ENCODE data around the gene AQP12A. TPM values are rescaled to one million over a fixed set of nuclear protein-coding genes. Genes with fewer than 3 reads are reported as not detected.

The AQP12A gene
- total and polyA plus RNA-seq, 2 donors, result 0.34 TPM; not detected in 1

DNA sequence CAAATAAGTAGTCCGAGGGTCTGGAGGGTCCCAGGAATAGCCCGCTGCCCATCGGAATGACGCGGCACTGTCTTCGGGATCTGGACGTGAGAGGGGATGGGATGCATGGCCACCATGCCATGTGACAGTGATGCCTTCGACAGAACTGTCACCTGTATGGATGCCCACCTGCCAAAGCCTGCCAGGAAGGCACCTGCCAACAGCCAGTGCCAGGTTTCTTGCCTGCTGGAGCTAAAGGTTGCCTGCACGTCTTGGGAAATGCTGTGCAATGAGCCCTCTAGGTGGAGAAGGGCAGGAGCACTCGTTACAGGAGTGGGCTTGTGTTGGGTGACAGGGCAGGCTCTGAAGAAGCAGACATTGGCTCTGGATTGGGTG is 45.9 kb upstream of the AQP12A start:
- WGBS, result 93% methylated on average over 10 of the region's 10 CpGs

DNA sequence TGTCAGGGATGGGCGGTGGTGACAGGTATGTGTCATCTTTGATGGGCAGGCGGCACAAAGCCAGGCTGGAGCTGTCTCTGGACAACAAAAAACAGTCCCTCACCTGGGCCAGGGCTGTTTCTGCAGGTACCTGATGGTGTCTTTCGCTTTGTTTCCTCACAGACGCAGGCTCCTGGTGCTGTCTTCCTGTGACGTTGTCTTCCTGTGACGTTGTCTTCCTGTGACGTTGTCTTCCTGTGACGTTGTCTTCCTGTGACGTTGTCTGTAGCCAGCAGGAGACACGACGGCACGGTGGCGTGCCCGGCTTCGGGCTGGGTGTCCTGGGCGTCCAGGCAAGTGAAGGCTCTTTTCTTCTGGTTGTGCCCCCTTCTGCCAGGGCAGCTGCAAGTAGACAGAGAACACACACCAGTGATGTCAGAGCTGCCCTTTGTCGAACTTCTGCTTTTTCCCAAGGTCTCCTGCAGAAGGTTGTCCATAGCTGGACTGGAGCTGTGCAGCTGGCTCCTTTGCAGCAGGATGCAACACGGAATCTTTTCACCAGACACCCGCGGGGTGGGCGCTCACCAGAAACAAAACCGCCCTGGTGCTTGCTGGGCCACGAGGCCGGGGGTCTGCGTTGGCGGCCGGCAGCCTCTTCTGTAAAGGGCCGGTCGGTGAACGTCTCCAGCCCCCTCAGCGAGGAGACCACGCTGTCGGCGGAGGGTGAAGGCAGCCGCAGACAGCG is 45.3 kb upstream of the AQP12A start:
- Histone ChIP-seq H3K36me3 (ENCODE audit: control insufficient read depth in 2 of 2, insufficient read depth in 2 of 2, low read length in 1 of 2) (no peaks in the 10 kb centered on the region), H3K4me1 (ENCODE audit: control insufficient read depth in 2 of 2, insufficient read depth in 2 of 2, low read length in 2 of 2) (peaks cover 0 to 2% of the 10 kb centered on the region in 2 donors), H3K27ac (ENCODE audit: low read depth in 1 of 2, low read length in 1 of 2) (no peak overlapping the region), H3K9me3 (ENCODE audit: control insufficient read depth in 2 of 2, insufficient read depth in 1 of 2, low read length in 1 of 2) (peaks cover 4 to 19% of the 10 kb centered on the region in 2 donors), H3K27me3 (ENCODE audit: control insufficient read depth in 2 of 2, insufficient read depth in 1 of 2, low read length in 1 of 2) (peaks cover 0 to 38% of the 10 kb centered on the region in 2 donors), H3K4me3 (ENCODE audit: low read length in 2 of 2) (no peak overlapping the region)
- DNase-seq (ENCODE audit: low read depth in 6 of 9, low spot score in 9 of 9), result no peak
- 87% methylated on average over 36 of the region's 36 CpGs for WGBS

More for the DNA sequence above, 45.9 kb upstream of the AQP12A start:
- H3K27ac ChIP-seq (ENCODE audit: low read depth in 1 of 2, low read length in 1 of 2), result no peak overlapping the region
- H3K4me3 ChIP-seq (ENCODE audit: low read length in 2 of 2), result no peak overlapping the region
- peaks cover 4 to 17% of the 10 kb centered on the region in 2 donors for H3K9me3 ChIP-seq (ENCODE audit: control insufficient read depth in 2 of 2, insufficient read depth in 1 of 2, low read length in 1 of 2)
- H3K4me1 ChIP-seq (ENCODE audit: control insufficient read depth in 2 of 2, insufficient read depth in 2 of 2, low read length in 2 of 2), result peaks cover 0 to 2% of the 10 kb centered on the region in 2 donors
- no peaks in the 10 kb centered on the region for H3K36me3 ChIP-seq (ENCODE audit: control insufficient read depth in 2 of 2, insufficient read depth in 2 of 2, low read length in 1 of 2)
- no peak for DNase-seq (ENCODE audit: low read depth in 6 of 9, low spot score in 9 of 9)
- peaks cover 0 to 38% of the 10 kb centered on the region in 2 donors for H3K27me3 ChIP-seq (ENCODE audit: control insufficient read depth in 2 of 2, insufficient read depth in 1 of 2, low read length in 1 of 2)

DNA sequence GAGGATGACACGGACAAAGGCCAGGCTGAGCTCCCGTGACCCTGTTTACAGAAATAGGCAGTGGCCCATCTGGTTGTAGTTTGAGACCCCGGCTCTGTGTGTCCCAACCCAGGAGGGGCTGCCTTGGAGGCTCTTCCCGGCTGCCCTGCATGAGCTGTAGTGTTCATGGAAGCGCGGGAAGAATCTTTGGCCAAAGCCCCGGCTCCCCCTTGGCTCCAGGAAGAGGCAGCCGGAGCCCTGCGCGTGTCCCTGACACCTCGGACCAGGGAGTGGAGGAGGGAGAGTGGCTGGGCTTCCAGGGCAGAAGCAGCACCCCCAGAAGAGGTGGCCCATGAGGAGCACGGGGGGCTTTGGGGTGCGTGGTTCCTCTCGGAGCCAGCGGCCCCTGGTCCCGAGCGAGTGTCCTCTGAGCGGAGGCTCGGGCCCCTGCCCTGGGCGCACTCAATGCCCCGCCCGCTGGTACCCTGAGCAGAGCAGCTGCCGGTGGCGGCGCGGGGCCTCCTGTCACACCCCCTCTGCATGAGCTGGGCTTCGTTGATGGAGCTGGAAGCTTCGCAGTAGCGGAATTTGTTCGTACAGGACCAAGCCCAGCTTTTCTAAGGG is 44.7 kb upstream of the AQP12A start:
- peaks cover 0 to 2% of the 10 kb centered on the region in 2 donors for H3K4me1 ChIP-seq (ENCODE audit: control insufficient read depth in 2 of 2, insufficient read depth in 2 of 2, low read length in 2 of 2)
- no peak for DNase-seq (ENCODE audit: low read depth in 6 of 9, low spot score in 9 of 9)
- H3K4me3 ChIP-seq (ENCODE audit: low read length in 2 of 2), result no peak overlapping the region
- peaks cover 0 to 38% of the 10 kb centered on the region in 2 donors for H3K27me3 ChIP-seq (ENCODE audit: control insufficient read depth in 2 of 2, insufficient read depth in 1 of 2, low read length in 1 of 2)
- WGBS, result 89% methylated on average over 30 of the region's 30 CpGs
- no peak overlapping the region for H3K27ac ChIP-seq (ENCODE audit: low read depth in 1 of 2, low read length in 1 of 2)
- H3K36me3 ChIP-seq (ENCODE audit: control insufficient read depth in 2 of 2, insufficient read depth in 2 of 2, low read length in 1 of 2), result no peaks in the 10 kb centered on the region
- H3K9me3 ChIP-seq (ENCODE audit: control insufficient read depth in 2 of 2, insufficient read depth in 1 of 2, low read length in 1 of 2), result peaks cover 3 to 16% of the 10 kb centered on the region in 2 donors

DNA sequence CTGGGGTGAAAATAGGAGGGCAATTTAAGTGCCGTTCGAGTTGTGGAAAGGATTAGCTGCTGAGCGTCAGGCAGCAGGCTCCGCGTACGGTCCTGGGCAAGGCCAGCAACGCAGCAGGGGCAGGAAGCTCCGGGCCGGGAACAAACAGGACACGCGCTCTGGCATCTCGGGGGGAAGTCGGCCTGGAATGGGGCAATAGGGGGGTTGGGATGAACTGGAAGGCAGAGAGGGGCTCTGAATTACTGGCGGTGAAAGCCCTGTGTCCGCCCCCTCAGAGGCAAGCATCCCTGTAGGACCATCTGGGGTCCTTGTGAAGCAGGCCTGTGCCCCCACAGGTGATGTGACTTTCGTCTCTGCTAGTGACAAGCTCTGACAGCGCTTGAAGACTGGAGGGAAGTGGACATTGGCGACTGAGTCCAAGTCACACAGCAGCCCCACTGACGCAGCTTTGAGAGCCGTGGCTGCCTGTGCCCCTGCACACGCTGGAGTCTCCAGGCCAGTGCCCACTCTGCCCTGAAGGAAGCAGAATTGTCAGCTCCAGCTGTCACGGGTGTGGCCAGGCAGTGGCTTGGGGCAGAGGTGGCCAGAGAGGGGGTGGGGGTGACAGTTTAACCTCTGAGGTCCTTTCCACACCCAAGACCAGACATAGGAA is 44.0 kb upstream of the AQP12A start:
- peaks cover 0 to 2% of the 10 kb centered on the region in 2 donors for H3K4me1 ChIP-seq (ENCODE audit: control insufficient read depth in 2 of 2, insufficient read depth in 2 of 2, low read length in 2 of 2)
- H3K9me3 ChIP-seq (ENCODE audit: control insufficient read depth in 2 of 2, insufficient read depth in 1 of 2, low read length in 1 of 2), result peaks cover 2 to 9% of the 10 kb centered on the region in 2 donors
- WGBS, result 84% methylated on average over 22 of the region's 22 CpGs
- no peak overlapping the region for H3K4me3 ChIP-seq (ENCODE audit: low read length in 2 of 2)
- no peak for DNase-seq (ENCODE audit: low read depth in 6 of 9, low spot score in 9 of 9)
- H3K27me3 ChIP-seq (ENCODE audit: control insufficient read depth in 2 of 2, insufficient read depth in 1 of 2, low read length in 1 of 2), result peaks cover 0 to 38% of the 10 kb centered on the region in 2 donors
- H3K36me3 ChIP-seq (ENCODE audit: control insufficient read depth in 2 of 2, insufficient read depth in 2 of 2, low read length in 1 of 2), result no peaks in the 10 kb centered on the region
- H3K27ac ChIP-seq (ENCODE audit: low read depth in 1 of 2, low read length in 1 of 2), result no peak overlapping the region

DNA sequence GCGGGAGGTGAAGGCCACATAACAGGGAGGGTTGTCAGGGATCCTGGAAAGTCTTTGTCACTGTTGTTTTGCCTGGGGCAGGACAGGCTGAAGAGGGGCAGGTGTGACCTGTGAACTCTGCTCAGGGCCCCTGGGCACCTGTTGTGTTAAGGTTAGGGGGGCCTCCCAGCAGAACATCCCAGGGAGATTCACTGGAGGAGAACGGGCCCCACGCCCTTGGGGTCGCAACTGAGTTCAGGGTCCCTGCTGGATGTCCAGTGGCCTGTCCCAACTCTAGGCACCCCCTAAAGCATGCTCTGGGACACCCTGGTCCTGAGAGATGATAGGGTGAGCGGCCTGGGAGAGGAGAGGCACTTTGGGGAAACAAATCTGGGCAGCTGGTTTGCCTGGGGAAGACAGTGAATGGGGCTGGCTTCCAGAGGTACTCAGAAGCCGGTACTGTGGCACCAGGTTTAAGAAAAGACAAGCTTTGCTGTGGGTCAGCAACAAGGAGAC is 43.5 kb upstream of the AQP12A start:
- peaks cover 2 to 4% of the 10 kb centered on the region in 2 donors for H3K9me3 ChIP-seq (ENCODE audit: control insufficient read depth in 2 of 2, insufficient read depth in 1 of 2, low read length in 1 of 2)
- DNase-seq (ENCODE audit: low read depth in 6 of 9, low spot score in 9 of 9), result no peak
- H3K4me3 ChIP-seq (ENCODE audit: low read length in 2 of 2), result no peak overlapping the region
- H3K4me1 ChIP-seq (ENCODE audit: control insufficient read depth in 2 of 2, insufficient read depth in 2 of 2, low read length in 2 of 2), result peaks cover 0 to 2% of the 10 kb centered on the region in 2 donors
- H3K27ac ChIP-seq (ENCODE audit: low read depth in 1 of 2, low read length in 1 of 2), result no peak overlapping the region
- H3K36me3 ChIP-seq (ENCODE audit: control insufficient read depth in 2 of 2, insufficient read depth in 2 of 2, low read length in 1 of 2), result no peaks in the 10 kb centered on the region
- H3K27me3 ChIP-seq (ENCODE audit: control insufficient read depth in 2 of 2, insufficient read depth in 1 of 2, low read length in 1 of 2), result peaks cover 0 to 38% of the 10 kb centered on the region in 2 donors
- WGBS, result 88% methylated on average over 6 of the region's 6 CpGs

DNA sequence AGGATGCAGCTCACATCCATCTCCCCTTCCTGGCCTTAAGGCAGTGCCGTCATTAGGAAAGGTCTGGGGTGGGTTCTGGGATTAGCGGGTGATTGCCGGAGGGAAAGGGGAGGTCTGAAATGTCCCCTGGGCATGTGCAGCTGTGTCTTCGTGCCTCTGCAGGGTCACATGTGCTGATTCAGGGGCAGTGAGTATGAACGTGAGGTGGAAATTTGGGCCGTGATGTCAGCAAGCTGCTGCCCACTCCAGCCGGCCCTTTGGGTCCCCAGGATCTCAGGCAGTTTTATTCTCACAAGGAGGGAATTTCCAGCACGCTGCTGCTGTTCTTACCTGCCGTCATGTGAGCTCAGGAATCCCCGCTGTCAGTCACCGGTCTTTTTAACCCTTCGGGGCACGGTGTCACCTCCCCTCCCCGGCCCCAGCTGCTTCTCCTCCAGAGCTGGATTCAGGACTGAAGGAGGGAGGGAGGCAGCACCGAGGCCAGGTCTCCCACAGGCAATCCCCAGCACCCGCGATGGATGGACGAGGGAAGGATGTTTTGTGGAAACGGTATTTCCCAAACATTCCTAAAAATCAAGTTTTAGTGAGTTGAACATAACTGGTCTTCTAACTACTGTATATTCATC is 42.9 kb upstream of the AQP12A start:
- peaks cover 0 to 38% of the 10 kb centered on the region in 2 donors for H3K27me3 ChIP-seq (ENCODE audit: control insufficient read depth in 2 of 2, insufficient read depth in 1 of 2, low read length in 1 of 2)
- H3K36me3 ChIP-seq (ENCODE audit: control insufficient read depth in 2 of 2, insufficient read depth in 2 of 2, low read length in 1 of 2), result no peaks in the 10 kb centered on the region
- H3K27ac ChIP-seq (ENCODE audit: low read depth in 1 of 2, low read length in 1 of 2), result no peak overlapping the region
- H3K9me3 ChIP-seq (ENCODE audit: control insufficient read depth in 2 of 2, insufficient read depth in 1 of 2, low read length in 1 of 2), result peaks cover 0 to 2% of the 10 kb centered on the region in 2 donors
- H3K4me3 ChIP-seq (ENCODE audit: low read length in 2 of 2), result no peak overlapping the region
- H3K4me1 ChIP-seq (ENCODE audit: control insufficient read depth in 2 of 2, insufficient read depth in 2 of 2, low read length in 2 of 2), result peaks cover 0 to 2% of the 10 kb centered on the region in 2 donors
- WGBS, result 47% methylated on average over 19 of the region's 19 CpGs
- DNase-seq (ENCODE audit: low read depth in 6 of 9, low spot score in 9 of 9), result no peak

DNA sequence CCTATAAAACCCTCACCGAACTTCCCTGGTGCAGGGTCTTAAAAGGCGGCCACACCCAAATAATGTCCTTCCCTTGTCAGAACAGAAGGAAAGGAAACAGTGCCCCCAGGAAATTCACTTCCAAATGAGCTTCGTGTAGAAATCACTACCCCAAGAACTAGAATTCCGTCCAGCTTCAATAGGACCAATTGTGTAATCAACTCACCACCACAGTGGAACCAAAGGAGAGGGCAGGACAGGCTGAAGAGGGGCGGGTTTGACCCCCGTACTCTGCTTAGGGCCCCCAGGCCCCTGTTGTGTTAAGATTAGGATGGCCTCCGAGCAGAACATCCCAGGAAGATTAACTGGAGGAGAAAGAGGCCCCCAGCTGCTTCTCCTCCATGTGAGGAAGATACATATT is 42.3 kb upstream of the AQP12A start:
- H3K27ac ChIP-seq (ENCODE audit: low read depth in 1 of 2, low read length in 1 of 2), result no peak overlapping the region
- peaks cover 0 to 2% of the 10 kb centered on the region in 2 donors for H3K4me1 ChIP-seq (ENCODE audit: control insufficient read depth in 2 of 2, insufficient read depth in 2 of 2, low read length in 2 of 2)
- H3K9me3 ChIP-seq (ENCODE audit: control insufficient read depth in 2 of 2, insufficient read depth in 1 of 2, low read length in 1 of 2), result peaks cover 0 to 2% of the 10 kb centered on the region in 2 donors
- H3K36me3 ChIP-seq (ENCODE audit: control insufficient read depth in 2 of 2, insufficient read depth in 2 of 2, low read length in 1 of 2), result no peaks in the 10 kb centered on the region
- H3K4me3 ChIP-seq (ENCODE audit: low read length in 2 of 2), result no peak overlapping the region
- 81% methylated on average over 7 of the region's 7 CpGs for WGBS
- no peak for DNase-seq (ENCODE audit: low read depth in 6 of 9, low spot score in 9 of 9)
- peaks cover 0 to 36% of the 10 kb centered on the region in 2 donors for H3K27me3 ChIP-seq (ENCODE audit: control insufficient read depth in 2 of 2, insufficient read depth in 1 of 2, low read length in 1 of 2)

DNA sequence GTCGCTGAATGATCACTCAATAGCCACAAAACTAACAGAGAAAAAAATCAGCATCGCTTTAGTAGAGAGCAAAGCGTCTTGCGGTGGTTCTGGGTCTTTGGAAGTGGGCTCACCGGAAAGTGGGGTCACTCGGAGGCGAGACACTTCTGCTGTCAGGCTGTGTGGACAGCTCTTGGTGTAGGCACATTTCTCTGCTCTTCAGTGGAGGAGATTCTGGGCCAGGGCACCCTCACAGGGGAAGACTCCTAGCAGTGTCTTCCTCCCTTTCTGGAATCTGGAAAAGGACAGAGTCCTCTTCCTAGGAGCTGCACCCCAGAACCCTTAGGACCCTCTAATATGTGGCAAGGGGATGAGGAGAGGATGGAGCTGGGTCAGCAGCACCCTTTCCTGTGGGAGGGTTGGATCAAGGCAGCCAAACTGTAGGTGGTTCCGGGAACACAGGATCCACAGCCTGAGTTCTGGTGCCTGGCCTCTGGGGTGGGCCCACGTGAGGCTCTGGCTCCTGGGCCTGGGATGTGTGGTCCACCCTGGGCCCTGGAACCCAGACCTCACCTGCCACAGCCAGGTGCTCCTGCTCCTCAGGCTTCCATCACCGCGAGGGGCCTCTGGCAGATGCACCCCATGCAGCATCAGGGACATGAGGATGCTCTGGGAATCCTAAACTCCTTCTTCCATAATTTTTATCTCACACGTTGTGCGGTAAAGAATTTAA is 41.3 kb upstream of the AQP12A start:
- 95% methylated on average over 13 of the region's 13 CpGs for WGBS
- H3K9me3 ChIP-seq (ENCODE audit: control insufficient read depth in 2 of 2, insufficient read depth in 1 of 2, low read length in 1 of 2), result peaks cover 0 to 2% of the 10 kb centered on the region in 2 donors
- H3K27me3 ChIP-seq (ENCODE audit: control insufficient read depth in 2 of 2, insufficient read depth in 1 of 2, low read length in 1 of 2), result peaks cover 0 to 39% of the 10 kb centered on the region in 2 donors
- H3K27ac ChIP-seq (ENCODE audit: low read depth in 1 of 2, low read length in 1 of 2), result no peak overlapping the region
- no peaks in the 10 kb centered on the region for H3K36me3 ChIP-seq (ENCODE audit: control insufficient read depth in 2 of 2, insufficient read depth in 2 of 2, low read length in 1 of 2)
- H3K4me1 ChIP-seq (ENCODE audit: control insufficient read depth in 2 of 2, insufficient read depth in 2 of 2, low read length in 2 of 2), result peaks cover 0 to 2% of the 10 kb centered on the region in 2 donors
- no peak for DNase-seq (ENCODE audit: low read depth in 6 of 9, low spot score in 9 of 9)
- no peak overlapping the region for H3K4me3 ChIP-seq (ENCODE audit: low read length in 2 of 2)

Data from thymus (tissue), 11 donors.